ENCODE results near the gene PTPRD. TPM values are rescaled to one million over a fixed set of nuclear protein-coding genes. Genes with fewer than 3 reads are reported as not detected.

PTPRD gene
- total RNA-seq, 4 donors from 2014 or later: 19.6 to 78.9 (median 45.6) TPM

- TF ChIP-seq POLR2A (IDR thresholded peaks at IDR 0.05): no peak
- TF ChIP-seq, protein P1, sequence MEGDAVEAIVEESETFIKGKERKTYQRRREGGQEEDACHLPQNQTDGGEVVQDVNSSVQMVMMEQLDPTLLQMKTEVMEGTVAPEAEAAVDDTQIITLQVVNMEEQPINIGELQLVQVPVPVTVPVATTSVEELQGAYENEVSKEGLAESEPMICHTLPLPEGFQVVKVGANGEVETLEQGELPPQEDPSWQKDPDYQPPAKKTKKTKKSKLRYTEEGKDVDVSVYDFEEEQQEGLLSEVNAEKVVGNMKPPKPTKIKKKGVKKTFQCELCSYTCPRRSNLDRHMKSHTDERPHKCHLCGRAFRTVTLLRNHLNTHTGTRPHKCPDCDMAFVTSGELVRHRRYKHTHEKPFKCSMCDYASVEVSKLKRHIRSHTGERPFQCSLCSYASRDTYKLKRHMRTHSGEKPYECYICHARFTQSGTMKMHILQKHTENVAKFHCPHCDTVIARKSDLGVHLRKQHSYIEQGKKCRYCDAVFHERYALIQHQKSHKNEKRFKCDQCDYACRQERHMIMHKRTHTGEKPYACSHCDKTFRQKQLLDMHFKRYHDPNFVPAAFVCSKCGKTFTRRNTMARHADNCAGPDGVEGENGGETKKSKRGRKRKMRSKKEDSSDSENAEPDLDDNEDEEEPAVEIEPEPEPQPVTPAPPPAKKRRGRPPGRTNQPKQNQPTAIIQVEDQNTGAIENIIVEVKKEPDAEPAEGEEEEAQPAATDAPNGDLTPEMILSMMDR (IDR thresholded peaks at IDR 0.05): no peak
- no peak for DNase-seq
- Histone ChIP-seq H3K4me1 (no peaks in the 10 kb centered on the region), H3K36me3 (no peaks in the 10 kb centered on the region), H3K9me3 (no peaks in the 10 kb centered on the region), H3K27ac (no peak overlapping the region), H3K27me3 (no peaks in the 10 kb centered on the region), H3K4me3 (replicated peaks in 1 of 3) (no peak overlapping the region)
- WGBS, 2 donors: 76 to 92% methylated on average over 2 of the region's 2 CpGs
- intact Hi-C loops (cut with DNase I): no loop called here
Measured at GRCh38 chr9:9603345-9603744, 1009.5 kb downstream of the PTPRD start.

- 85 to 91% methylated on average over 1 of the region's 1 CpG for whole genome bisulfite sequencing, 2 donors
- no peaks in the 10 kb centered on the region for H3K9me3 ChIP-seq
- intact Hi-C loops (cut with DNase I): loop anchor here (5.0 kb wide), 1 partner anchor 194 kb away; no protein-coding TSS in a partner anchor
- no peaks in the 10 kb centered on the region for H3K36me3 ChIP-seq
- no peaks in the 10 kb centered on the region for H3K4me1 ChIP-seq
- no peaks in the 10 kb centered on the region for H3K27me3 ChIP-seq
- TF ChIP-seq POLR2A (IDR thresholded peaks at IDR 0.05): no peak
- TF ChIP-seq, protein P1 (IDR thresholded peaks at IDR 0.05): no peak
- DNase-seq: no peak
- no peak overlapping the region for H3K27ac ChIP-seq
- H3K4me3 ChIP-seq (replicated peaks in 1 of 3): no peak overlapping the region
Measured at GRCh38 chr9:9598723-9599122, 1014.1 kb downstream of the PTPRD start.

GRCh38 chr9:9592104-9592503, 1020.7 kb downstream of the PTPRD start:
- intact Hi-C loops (cut with DNase I): no loop called here
- Histone ChIP-seq H3K9me3 (no peaks in the 10 kb centered on the region), H3K4me3 (replicated peaks in 1 of 3) (no peak overlapping the region), H3K4me1 (no peaks in the 10 kb centered on the region), H3K27me3 (no peaks in the 10 kb centered on the region), H3K36me3 (no peaks in the 10 kb centered on the region), H3K27ac (no peak overlapping the region)
- TF ChIP-seq POLR2A (IDR thresholded peaks at IDR 0.05): no peak
- TF ChIP-seq, protein P1 (IDR thresholded peaks at IDR 0.05): no peak
- DNase-seq: no peak
- WGBS, 2 donors: 66 to 87% methylated on average over 2 of the region's 2 CpGs

GRCh38 chr9:9585920-9586319, 1026.9 kb downstream of the PTPRD start:
- H3K9me3 ChIP-seq: no peaks in the 10 kb centered on the region
- DNase-seq: no peak
- WGBS, 2 donors: 68 to 74% methylated on average over 2 of the region's 2 CpGs
- no peak overlapping the region for H3K4me3 ChIP-seq (replicated peaks in 1 of 3)
- H3K4me1 ChIP-seq: no peaks in the 10 kb centered on the region
- intact Hi-C loops (cut with DNase I): no loop called here
- no peak for TF ChIP-seq POLR2A (IDR thresholded peaks at IDR 0.05)
- TF ChIP-seq, protein P1 (IDR thresholded peaks at IDR 0.05): no peak
- no peak overlapping the region for H3K27ac ChIP-seq
- no peaks in the 10 kb centered on the region for H3K27me3 ChIP-seq
- H3K36me3 ChIP-seq: no peaks in the 10 kb centered on the region

DNA sequence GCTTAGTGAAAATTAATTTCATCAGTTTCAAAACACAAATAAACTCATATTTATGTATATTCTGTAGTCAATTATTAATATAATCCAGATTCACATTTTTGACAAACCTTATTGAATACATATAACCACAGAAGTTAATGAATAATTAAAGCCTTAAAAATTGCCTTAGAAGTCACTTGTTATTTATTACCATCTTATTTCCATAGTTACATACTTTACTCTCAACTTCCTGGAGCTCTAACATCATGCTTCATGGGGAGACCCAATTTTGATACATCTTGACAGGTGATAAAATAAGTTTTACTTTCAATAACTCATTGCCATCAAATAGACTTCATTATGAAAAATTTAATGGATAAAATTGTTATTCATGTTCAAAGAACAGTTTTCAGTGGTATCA, 1038.7 kb downstream of the PTPRD start:
- DNase-seq: no peak
- Histone ChIP-seq H3K27me3 (no peaks in the 10 kb centered on the region), H3K4me1 (no peaks in the 10 kb centered on the region), H3K27ac (no peak overlapping the region), H3K36me3 (no peaks in the 10 kb centered on the region), H3K9me3 (no peaks in the 10 kb centered on the region), H3K4me3 (replicated peaks in 1 of 3) (no peak overlapping the region)
- intact Hi-C loops (cut with DNase I): no loop called here
- no peak for TF ChIP-seq POLR2A (IDR thresholded peaks at IDR 0.05)
- TF ChIP-seq, protein P1 (IDR thresholded peaks at IDR 0.05): no peak

Data from thyroid gland (tissue), 4 donors.